Measurements from ENCODE around the gene CIDEA. TPM values are rescaled to one million over a fixed set of nuclear protein-coding genes. Genes with fewer than 3 reads are reported as not detected.
"Not testable (repeated sequence)": the region's sequence is repeated elsewhere in the genome, so short reads cannot be mapped to it uniquely, and the experiment has no call there.

Gene CIDEA
- total and polyA plus RNA-seq, 11 donors = 0.35 to 17.1 (median 1.5) TPM; not detected in 3

- H3K4me1 ChIP-seq, H3K36me3 ChIP-seq: not testable (repeated sequence)
- ATAC-seq = peak in 3 of 4 donors; percentile 31 to 44 (median 32)
Observed at GRCh38 chr18:12227399-12228186, 26.6 kb upstream of the CIDEA start.

DNA sequence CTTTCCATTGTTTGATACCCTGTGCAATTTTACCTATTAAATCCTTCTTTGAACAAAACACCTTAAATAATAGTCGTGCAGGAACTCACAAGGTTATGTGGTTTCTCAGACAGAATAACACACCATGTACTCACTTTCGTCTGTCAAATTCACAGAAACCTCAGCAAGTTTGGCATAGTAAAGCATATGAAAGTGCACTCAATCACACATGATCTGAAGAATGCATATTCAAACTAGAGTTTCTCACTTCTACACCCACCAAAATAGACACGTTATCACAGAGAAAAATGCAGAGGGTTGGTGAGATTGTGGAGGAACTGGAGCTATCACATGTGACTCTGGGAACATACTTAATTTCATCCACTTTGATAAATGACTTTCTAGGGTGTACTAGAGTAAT is 25.9 kb upstream of the CIDEA start:
- 26 to 71% (median 47%) methylated on average over 2 to 3 of the region's 3 CpGs for WGBS, 4 donors
- H3K27me3 ChIP-seq; intact Hi-C loops (cut with DNase I); H3K4me1 ChIP-seq; H3K9me3 ChIP-seq; H3K27ac ChIP-seq; ATAC-seq; H3K4me3 ChIP-seq; H3K36me3 ChIP-seq; DNase-seq: not testable (repeated sequence)

More at GRCh38 chr18:12227399-12228186, 26.6 kb upstream of the CIDEA start:
- H3K9me3 ChIP-seq; DNase-seq; intact Hi-C loops (cut with DNase I); H3K4me3 ChIP-seq; H3K27me3 ChIP-seq; H3K27ac ChIP-seq: not testable (repeated sequence)
- 30 to 83% (median 65%) methylated on average over 5 to 13 of the region's 27 CpGs for WGBS, 4 donors

- intact Hi-C loops (cut with DNase I) = loop anchor here in 5 of 10 donors (10.0 kb wide), 2 partner anchors 136 to 496 kb away; partner anchors contain the start of gene ANKRD62 (in 4 of the 5)
- not testable (repeated sequence) for DNase-seq
Observed at GRCh38 chr18:12230561-12230960, 23.6 kb upstream of the CIDEA start.

DNA sequence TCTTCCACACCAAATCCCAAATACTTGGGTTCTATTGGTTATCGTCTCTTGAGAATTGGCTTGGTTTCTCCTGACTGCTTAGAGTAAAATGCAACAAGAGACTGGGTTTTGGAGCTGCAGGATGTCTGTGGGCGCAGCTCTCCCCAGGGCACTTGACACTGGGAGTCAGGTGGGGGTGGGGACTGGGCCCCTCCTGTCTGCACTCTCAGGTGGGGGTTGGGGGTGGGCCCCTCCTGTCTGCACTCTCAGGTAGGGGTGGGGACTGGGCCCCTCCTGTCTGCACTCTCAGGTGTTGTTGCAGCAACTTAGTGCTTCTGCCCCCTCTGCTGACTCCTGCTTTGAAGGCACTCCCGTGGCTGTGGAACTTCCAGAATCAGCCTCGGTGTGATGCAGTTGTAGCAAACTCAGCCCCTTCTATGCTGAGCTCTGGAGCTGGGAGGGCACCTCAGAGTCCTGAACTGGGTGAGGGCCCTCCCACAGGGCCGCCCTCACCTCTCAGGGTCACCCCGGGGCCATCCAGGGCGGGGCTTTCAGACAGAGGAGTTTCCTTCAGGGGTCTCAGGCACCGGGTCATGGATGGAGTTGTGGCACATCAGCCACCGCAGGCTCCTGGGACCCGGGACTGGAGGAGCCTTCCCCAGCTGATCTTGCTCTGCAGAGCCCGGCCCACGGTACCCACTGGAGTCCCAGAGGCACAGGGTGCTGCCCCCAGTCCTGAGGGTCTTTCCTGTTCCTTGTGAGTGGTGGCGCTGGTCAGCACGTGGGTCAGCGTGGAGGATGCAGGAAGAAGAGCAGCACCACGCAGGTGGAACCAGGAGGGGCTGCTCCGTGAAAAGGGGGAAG is 22.9 kb upstream of the CIDEA start:
- no peak for TF ChIP-seq CTCF (IDR thresholded peaks at IDR 0.05)
- no peak for TF ChIP-seq POLR2A (IDR thresholded peaks at IDR 0.05)
- no peaks in the 10 kb centered on the region for H3K4me1 ChIP-seq
- H3K27me3 ChIP-seq = no peaks in the 10 kb centered on the region
- intact Hi-C loops (cut with DNase I) = loop anchor here in 5 of 10 donors (10.0 kb wide), 2 partner anchors 136 to 496 kb away; partner anchors contain the start of gene ANKRD62 (in 4 of the 5)
- no peak for ATAC-seq
- H3K36me3 ChIP-seq = no peaks in the 10 kb centered on the region
- WGBS, 4 donors = 85 to 89% (median 86%) methylated on average over 12 to 17 of the region's 17 CpGs
- H3K9me3 ChIP-seq = no peaks in the 10 kb centered on the region
- no peak overlapping the region for H3K4me3 ChIP-seq
- no peak for DNase-seq
- H3K27ac ChIP-seq = no peak overlapping the region

More at GRCh38 chr18:12230561-12230960, 23.6 kb upstream of the CIDEA start:
- not testable (repeated sequence) for H3K27me3 ChIP-seq, H3K27ac ChIP-seq, H3K4me1 ChIP-seq, H3K4me3 ChIP-seq, H3K36me3 ChIP-seq, ATAC-seq, H3K9me3 ChIP-seq
- WGBS, 4 donors = 93 to 95% (median 94%) methylated on average over 8 of the region's 8 CpGs

DNA sequence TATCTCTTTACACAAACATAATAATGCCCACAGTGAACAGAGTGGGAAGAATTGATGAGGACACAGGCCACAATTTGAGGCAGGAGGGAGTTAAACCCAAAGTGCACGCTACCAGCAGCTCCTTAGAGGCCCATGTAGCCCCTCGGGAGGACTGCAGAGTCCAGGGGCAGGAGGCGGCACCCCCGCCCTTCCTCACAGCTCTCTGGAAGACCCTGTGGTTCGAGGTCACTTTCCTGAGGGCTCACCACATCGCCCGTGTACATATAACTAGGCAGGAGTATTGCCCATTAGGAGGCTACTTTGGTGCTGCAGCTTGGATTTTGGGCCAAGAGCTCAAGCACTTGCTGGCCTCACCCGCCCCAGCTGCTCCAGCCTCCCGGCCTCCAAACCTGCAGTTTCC is 22.2 kb upstream of the CIDEA start:
- Histone ChIP-seq H3K4me3 (no peak overlapping the region), H3K27ac (no peak overlapping the region), H3K4me1 (peaks cover 0 to 2% (median 0%) of the 10 kb centered on the region in 12 donors), H3K36me3 (no peaks in the 10 kb centered on the region), H3K27me3 (peaks cover 0 to 4% (median 0%) of the 10 kb centered on the region in 9 donors), H3K9me3 (no peaks in the 10 kb centered on the region)
- intact Hi-C loops (cut with DNase I) = loop anchor here in 5 of 10 donors (10.0 kb wide), 2 partner anchors 137 to 497 kb away; partner anchors contain the start of gene ANKRD62 (in 4 of the 5)
- ATAC-seq = no peak
- 84 to 91% (median 88%) methylated on average over 5 to 9 of the region's 9 CpGs for WGBS, 4 donors
- no peak for DNase-seq
- TF ChIP-seq POLR2A (IDR thresholded peaks at IDR 0.05) (no peak), CTCF (IDR thresholded peaks at IDR 0.05) (no peak)

Data from heart left ventricle (tissue), 16 donors.